GM18505 (cell line): ENCODE data around the gene ZNHIT2.
"Not testable (repeated sequence)": the region's sequence is repeated elsewhere in the genome, so short reads cannot be mapped to it uniquely, and the experiment has no call there.

Source experiments
- ATAC-seq: cut with Tn5 transposase; IDR thresholded peaks from one replicate; pipeline ENCODE4 v1.9.1; 2021; ENCODE audit not compliant: unreplicated experiment
- POLR2A ChIP-seq: IDR thresholded peaks from 4 replicates; pipeline ENCODE4 v1.6.1; 2011; ENCODE audit warnings: borderline replicate concordance; ENCODE audit not compliant: insufficient read depth, insufficient read length; ENCODE audit errors: extremely low read depth

ZNHIT2 gene

DNA sequence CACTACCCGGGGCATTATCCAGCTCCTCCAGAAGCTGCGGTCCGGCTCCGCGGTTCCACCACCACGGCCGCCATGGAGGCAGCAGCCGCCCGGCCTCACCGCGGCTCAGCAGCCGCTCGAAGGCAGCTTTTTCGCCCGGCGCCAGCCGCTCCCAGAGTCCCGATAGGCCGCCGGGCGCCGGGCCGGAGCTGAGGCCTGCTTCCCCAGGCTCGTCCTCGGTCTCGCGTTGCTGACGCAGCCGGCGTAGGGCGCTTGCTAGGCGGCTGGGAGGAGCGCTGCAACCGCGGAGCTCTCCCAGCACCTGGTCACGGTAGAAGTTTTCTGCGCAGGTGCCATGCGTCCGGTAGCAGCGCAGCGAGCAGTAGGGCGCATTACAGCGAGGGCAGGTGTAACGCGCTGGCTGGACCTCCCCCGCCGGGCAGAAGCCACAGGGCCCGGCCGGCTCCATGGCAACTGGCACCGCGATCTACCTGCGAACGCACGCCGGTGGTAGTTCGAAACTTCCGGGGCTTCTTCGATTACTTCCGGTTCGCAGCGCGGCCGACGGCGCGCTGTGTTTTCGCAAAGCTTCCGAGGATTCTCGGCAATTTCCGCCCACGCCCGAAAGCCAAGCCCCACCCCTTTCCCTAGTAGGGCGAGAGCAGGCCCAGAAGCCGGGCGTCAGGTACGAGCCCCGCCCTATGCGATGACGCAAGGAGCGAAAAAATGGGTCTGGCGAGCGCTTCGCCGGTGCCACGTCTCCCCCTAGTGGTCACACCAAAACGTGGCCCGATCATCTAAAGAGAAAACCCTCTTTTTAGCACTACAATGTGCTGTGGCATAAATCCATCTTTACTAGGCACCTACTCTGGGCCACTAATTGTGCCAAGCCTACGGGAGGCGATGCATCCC lies at the start of gene ZNHIT2:
ZNHIT2 (minus strand) TSS at position 496 of the 891 bp plus-strand sequence; CDS start at position 448, 48 bp downstream.
- peak; percentile 50 for ATAC-seq
- peak; percentile 81 for TF ChIP-seq POLR2A

DNA sequence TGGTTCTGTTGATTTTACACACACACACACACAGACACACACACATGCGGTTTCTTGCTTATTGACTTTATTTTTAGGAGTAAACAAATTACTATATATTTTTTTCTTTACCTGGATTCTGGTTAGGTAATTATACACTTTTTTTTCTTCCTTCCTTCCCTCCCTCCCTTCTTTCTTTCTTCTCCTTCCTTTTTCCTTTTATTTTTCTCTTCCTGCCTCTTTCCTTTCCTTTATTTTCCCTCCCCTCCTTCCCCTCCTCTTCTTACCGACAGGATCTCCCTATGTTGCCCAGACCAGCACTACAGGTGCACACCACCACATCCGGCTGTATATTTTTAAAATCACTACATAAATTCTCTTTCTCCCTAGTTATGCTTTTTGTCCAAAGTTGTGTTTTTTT lies 49.4 kb upstream of the ZNHIT2 start:
- TF ChIP-seq POLR2A = no peak
- no peak for ATAC-seq

DNA sequence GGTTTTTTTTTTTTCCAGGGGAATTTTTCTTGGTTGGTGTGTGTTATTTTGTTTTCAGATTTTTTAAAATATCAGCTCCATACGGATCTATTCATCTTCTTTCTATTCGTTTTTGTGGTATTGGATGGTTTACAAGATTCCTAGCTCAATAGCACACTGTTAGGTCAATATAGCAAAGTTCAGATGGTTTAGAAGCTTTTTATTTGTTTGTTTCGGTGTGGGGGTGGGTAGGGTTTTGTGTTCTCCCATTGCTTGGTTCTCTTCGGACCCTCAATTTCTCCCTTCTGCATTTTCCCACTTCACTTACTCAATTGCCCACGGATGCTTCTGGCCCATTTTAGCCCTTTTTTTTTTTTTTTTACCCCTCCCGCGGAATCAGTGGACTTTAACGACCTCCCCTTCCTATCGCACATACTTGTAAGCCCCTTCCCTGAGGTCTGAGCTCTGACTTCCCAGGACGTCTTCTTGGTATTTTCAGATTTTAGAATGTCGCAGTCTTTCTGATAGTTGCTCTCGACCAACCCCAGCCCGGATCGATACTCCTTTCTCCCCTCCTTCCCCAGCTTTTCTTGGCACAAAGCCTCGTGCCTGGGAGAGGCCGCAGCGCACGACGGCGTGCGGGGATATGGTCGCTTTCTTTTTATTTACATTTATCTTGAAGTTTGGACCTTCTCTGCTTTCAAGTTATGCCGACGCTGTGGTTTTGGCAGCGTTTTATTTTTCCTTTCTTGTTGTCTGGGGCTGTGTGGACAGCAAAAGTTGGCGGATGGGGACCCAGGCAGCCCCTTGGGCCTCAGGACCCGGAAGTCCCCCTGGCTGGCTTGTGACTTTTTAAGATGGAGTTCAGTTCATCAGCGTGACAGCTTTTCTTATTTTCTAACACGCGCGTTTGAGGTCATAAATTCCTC lies 48.2 kb upstream of the ZNHIT2 start:
- TF ChIP-seq POLR2A = no peak
- ATAC-seq = no peak

DNA sequence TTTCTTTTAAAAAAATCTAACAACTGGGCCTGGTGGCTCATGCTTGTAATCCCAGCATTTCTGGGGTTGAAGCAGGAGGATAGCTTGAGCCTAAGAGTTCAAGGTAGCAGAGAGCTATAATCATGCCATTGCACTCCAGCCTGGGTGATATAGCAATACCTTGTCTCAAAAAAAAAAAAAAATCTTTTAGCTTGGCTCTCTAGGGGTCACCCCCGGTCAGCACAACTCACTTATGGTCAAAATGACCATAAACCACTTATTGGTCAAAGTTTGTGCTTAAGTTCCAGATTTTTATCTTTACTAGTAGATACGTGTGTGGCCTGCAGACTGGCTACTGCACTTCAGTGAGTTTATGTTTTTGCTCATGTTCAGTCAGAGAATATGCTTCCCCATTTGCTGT lies 46.2 kb upstream of the ZNHIT2 start:
- ATAC-seq = no peak
- no peak for TF ChIP-seq POLR2A

DNA sequence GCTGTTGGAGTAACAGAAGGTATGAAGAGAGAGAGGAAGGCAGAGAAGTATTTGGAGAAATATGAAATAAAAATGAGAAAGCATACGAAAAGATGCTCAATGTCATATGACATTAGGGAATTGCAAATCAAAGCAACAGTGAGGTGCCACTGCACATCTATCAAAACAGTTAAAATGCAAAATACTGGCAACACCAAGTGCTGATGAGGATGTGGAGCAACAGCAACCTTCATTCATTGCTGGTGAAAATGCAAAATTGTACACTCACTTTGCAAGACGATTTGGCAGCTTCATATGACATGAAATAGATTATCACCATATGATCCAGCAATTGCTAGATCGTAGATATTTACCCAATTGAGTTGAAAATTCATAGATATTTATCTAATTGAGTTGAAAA lies 43.1 kb upstream of the ZNHIT2 start:
- TF ChIP-seq POLR2A = no peak
- ATAC-seq = no peak

DNA sequence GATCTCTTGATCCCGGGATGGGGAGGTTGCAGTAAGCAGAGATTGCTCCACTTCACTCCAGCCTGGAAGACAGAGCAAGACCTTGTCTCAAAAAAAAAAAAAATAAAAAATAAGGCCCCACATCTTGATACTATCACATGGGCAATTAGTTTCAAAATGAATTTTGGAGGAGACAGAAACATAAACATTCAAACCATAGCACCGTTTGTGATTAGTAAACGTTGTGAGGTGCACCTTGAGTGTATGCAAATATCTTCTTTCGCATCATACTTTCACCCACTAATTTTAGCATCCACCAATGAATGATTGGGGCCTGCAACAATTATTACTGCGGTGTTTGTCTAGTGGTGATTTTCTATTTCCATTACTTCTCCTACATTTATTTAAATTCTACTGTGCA lies 41.5 kb upstream of the ZNHIT2 start:
- ATAC-seq = no peak
- TF ChIP-seq POLR2A = no peak

DNA sequence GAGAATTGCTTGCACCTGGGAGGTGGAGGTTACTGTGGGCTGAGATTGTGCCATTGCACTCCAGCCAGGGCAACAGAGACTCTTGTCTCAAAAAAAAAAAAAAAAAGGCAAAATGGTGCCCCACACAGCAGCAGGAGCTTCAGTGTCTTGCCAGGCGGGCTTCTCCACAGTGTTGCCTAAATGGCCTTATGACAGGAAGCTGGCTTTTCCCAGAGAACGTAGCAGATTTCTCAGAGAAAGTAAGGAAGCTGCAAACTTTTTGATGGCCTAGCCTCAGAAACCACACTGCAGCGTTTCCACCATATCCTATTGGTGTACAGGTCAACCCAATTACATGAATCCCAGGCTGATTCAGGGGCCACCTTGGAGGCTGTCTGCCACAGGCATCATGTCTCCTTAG lies 39.8 kb upstream of the ZNHIT2 start:
- no peak for TF ChIP-seq POLR2A
- no peak for ATAC-seq

DNA sequence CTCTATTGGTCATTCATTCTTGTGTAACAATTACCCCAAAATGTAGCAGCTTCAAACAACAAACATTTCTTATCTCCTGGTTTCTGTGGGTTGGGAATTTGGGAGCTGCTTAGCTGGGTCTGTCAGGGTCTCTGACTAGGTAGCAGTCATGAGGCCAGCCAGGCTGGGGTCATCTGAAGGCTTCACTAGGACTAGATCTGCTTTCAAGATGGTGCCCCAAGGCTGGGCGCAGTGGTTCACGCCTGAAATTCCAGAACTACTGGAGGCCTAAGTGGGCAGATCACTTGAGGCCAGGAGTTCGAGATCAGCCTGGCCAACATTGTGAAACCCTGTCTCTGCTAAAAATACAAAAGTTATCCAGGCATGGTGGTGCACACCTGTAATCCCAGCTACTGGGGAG lies 39.4 kb upstream of the ZNHIT2 start:
- no peak for ATAC-seq
- no peak for TF ChIP-seq POLR2A

DNA sequence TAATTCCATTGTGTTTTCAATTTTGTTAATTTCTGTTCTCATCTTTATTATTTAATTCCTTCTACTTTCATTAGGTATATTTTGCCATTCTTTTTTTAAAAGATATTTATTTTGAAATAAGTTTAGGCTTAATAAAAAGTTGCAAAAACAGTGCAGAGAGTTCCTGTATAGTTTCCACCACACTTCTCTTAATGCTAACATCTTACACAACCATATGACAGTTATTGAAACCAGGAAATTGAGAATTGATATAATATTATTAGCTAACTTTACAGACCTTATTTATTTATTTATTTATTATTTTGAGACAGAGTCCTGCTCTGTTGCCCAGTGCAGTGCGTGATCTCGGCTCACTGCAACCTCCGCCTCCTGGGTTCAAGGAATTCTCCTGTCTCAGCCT lies 38.8 kb upstream of the ZNHIT2 start:
- TF ChIP-seq POLR2A = no peak
- no peak for ATAC-seq

DNA sequence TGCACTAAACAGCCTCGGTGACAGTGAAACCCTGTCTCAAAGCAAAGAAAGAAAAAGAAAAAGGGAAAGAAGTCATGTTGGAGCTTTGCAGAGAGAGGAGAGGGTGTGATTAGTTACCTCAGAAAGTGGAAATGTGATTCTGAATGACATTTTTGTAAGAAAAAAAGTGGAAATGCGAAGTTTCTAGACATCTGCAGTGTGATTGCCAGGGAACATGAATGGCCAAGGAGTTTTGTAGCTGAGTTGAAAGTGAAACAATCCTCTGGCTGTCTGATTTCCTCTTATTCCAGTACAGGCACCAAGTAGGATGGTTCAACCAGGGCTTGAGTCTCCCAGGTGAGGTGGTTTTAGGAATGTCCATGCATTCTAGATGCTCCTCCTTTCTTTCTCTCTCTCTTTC lies 34.6 kb upstream of the ZNHIT2 start:
- no peak for TF ChIP-seq POLR2A
- ATAC-seq = no peak

DNA sequence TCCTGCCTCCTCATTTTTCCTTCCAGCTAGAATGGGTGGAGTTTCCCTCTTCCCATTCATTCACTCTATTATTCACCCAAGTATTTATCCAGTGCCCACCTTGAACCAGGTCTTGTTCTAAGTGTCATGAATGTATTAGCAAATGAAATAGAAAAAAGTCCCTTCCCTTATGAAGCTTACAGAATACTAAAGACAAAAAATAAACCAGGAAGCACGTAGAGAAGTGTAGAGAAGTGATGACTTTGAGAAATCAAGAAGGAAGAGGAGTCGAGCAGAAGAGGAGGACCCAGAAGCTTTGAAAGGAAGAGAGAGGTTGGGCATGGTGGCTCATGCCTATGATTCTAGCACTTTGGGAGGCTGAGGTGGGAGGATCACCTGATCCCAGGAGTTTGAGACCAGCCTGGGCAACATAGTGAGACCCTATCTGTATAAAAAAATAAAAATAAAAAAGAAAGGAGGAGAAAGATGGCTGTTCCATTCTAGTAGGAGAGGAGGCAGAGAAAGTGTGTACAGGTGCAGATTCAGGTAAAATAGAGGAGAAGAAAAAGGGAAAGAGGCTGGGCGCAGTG lies 33.9 kb upstream of the ZNHIT2 start:
- ATAC-seq = no peak
- no peak for TF ChIP-seq POLR2A

DNA sequence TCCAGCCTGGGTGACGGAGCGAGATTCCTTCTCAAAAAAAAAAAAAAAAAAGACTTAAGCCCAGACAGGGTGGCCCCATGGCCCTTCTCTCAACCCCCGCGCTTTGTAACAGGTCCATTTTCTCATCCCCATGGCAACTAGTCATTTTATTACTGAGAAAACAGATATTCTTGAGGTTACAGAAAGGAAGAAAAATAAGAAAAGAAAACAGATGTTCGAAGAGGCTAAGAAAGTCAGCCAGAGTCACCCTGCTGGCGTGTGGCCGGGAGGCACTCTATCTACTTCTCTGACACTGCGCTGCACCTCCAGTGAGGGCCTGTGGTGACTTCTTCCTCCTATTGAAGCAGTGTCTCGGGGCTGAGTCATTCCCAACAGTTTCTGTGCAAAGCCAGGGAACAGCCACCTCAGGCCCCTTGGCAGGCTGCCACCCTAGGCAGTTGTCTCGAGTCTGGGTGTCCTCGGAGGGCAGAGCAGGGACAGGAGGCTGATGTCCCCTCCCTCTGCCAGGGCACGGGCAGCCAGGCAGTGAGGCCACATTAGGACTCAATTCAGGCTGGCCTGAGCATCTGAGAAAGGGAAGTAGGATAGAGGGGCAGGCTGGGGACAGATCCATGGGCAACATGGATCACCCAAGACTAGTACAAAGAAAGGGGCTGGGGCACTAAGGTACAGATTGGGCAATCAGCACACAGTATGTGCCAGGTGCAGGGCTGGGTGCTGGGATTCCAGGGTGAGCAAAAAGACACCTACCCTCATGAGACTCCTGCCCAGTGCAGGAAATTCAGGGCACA lies 33.2 kb upstream of the ZNHIT2 start:
- TF ChIP-seq POLR2A = no peak
- no peak for ATAC-seq

DNA sequence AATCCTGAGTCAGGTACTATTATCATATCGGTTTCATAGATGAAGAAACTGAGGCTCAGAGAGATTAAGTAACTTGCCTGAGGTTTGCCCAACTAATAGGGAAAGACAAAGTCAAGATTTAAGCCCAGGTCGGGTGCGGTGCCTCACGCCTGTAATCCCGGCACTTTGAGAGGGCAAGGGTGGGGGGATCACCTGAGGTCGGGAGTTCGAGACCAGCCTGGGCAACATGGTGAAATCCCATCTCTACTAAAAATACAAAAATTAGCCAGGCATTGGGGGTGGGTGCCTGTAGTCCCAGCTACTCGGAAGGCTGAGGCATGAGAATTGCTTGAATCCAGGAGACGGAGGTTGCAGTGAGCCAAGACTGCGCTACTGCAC lies 32.6 kb upstream of the ZNHIT2 start:
- ATAC-seq = not testable (repeated sequence)

DNA sequence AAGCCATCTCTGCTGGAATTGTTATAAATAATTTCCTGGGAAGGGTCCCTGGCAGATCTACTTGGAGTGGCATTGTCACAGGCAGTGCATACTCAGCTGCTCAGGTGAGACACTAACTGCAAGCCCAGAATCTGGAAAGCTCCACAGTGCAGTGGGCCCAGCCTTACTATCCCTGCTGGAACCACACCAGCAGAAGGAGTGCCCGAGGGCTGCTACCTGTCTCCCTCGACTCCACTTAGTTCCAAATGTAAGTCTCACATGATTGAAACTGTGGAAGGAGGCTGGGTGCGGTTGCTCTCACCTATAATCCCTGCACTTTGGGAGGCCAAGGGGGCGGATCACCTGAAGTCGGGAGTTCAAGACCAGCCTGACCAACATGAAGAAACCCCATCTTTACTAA lies 31.2 kb upstream of the ZNHIT2 start:
- no peak for ATAC-seq
- TF ChIP-seq POLR2A = no peak
